Prostate gland (tissue), 2 donors: Measurements from ENCODE around the gene LRBA.

Experiments used
- POLR2A ChIP-seq: fragments of 450-650 bp; IDR thresholded peaks from one replicate; pipeline ENCODE4 v1.6.1; 2016; ENCODE audit warnings: antibody characterized with exemption, mild to moderate bottlenecking
- POLR2AphosphoS5 ChIP-seq: sonication (generic); formaldehyde crosslinking; IDR thresholded peaks from one replicate; pipeline ENCODE4 v1.6.1; 2017; ENCODE audit warnings: antibody characterized with exemption
- TF ChIP-seq, protein P1 (sequence below), 4 experiments: fragments of 200-600 bp in 2 of 4; fragments of 450-650 bp in 2 of 4; sonication (generic) in 2 of 4; IDR thresholded peaks; 1 replicate in 3 of 4; 2 replicates in 1 of 4; pipeline ENCODE4 v1.5.1; 2016 to 2019; ENCODE audit warnings: antibody characterized with exemption in 4 of 4, mild to moderate bottlenecking in 2 of 4, moderate library complexity in 2 of 4

DNA sequence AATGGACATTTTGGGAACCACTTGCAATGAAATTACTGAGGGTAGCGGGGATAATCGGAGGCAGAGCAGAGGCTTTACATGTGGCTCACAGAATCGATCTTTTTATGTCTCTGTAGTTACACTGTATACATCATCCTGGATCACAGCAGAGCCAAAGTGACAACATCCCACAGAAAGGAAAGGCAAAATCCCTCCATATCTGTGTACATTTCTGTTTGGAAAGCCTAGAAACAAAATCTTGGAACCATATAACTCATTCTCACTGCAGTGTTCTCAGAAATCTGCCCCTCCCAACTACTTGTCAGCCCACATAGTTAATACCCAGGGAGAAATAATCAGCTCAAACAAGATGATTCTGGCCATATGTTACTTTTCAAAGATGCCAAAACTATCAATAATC lies 725.2 kb downstream of the LRBA start:
- TF ChIP-seq, protein P1, sequence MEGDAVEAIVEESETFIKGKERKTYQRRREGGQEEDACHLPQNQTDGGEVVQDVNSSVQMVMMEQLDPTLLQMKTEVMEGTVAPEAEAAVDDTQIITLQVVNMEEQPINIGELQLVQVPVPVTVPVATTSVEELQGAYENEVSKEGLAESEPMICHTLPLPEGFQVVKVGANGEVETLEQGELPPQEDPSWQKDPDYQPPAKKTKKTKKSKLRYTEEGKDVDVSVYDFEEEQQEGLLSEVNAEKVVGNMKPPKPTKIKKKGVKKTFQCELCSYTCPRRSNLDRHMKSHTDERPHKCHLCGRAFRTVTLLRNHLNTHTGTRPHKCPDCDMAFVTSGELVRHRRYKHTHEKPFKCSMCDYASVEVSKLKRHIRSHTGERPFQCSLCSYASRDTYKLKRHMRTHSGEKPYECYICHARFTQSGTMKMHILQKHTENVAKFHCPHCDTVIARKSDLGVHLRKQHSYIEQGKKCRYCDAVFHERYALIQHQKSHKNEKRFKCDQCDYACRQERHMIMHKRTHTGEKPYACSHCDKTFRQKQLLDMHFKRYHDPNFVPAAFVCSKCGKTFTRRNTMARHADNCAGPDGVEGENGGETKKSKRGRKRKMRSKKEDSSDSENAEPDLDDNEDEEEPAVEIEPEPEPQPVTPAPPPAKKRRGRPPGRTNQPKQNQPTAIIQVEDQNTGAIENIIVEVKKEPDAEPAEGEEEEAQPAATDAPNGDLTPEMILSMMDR (IDR thresholded peaks at IDR 0.05): no peak
- TF ChIP-seq POLR2AphosphoS5 (no peak), POLR2A (no peak)
